KBM-7 (cell line): ENCODE results near the gene SLAMF6.

Source experiments
- DNase-seq: peaks from one replicate; pipeline ENCODE4 v3.0.0-alpha.2; 2015
- in situ Hi-C: fragments of 300-500 bp; cut with MboI; formaldehyde crosslinking; loops from 2 replicates; pipeline ENCODE4 v1.14.3; 2020; ENCODE audit warnings: low sequenced_read_pairs, low pct_unique_long_range_greater_than_20kb, mixed read lengths

SLAMF6 gene

DNA sequence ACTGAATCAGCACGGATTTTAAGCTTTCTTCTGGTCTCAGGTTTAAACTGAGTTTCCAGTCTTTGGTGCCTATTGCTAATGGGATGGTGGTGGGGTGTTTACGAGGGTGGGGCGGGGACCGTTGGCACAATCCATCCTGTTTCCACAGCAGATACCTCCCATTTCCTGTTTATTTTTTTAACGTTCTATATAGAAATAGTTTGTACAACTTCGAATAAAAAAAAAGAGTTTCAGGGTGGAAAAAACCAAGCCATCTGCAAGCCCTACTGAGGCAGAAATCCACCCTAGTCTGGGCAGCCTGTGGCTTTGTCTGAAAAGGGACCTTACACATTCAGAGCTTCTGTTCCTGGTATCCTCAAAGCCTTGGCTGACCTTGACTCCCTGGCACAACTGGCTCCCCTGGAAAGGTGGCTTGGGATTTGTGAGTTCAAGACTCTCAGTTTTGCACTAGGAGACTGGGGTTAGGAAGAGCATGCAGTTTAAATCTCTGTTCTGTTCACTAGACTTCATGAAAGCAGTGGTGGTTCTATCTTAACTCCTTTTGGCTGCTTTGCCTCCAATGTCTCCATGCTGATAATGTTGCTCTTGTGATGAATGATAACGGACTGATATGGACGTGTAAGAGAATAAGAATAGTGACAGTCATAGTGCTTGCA, 76.0 kb downstream of the SLAMF6 start:
- in situ Hi-C loops, result no loop called here
- DNase-seq, result no peak

DNA sequence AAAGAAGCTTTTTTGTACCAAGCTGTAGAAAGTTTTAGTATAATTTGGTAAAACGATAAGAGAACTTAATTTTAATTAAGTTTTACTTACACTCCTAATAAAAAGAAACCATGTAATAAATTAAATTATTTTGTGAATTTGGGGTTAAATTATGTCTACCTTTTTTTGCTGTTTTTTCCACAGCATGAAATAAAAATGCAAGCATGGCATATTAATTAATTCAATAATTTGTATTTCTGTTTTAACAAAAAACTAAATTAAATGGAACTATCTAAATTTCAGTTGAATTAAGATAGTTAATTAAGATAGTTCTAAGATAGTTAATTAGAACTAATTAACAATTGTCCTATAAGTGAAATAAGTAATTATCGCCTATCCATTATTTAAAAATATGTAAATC, 83.3 kb downstream of the SLAMF6 start:
- DNase-seq, result no peak
- in situ Hi-C loops, result no loop called here

- no peak for DNase-seq
- in situ Hi-C loops, result no loop called here
Observed at GRCh38 chr1:160438935-160439334, 84.1 kb downstream of the SLAMF6 start.

GRCh38 chr1:160438317-160438918, 84.6 kb downstream of the SLAMF6 start:
- no peak for DNase-seq
- in situ Hi-C loops, result no loop called here

GRCh38 chr1:160437432-160438316, 85.4 kb downstream of the SLAMF6 start:
- DNase-seq, result no peak
- in situ Hi-C loops, result no loop called here

DNA sequence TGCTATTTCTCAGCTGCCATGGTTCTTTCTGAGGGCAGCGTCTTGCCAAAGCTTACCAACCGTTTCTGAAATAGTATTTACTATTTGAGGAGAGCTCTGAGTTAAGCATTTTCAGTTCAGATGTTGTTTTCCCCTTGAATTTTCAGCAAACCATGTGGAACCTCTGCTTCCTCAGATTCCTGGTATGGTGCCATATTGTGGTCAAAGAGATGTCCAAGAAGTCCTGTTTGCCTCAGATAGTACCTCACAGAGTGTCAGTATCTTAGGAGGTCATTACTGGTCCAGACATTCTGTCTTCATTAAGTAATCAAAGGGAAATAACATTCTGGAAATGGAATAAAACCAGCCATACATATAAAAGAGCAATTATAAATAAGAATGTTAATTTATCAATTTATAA, 86.1 kb downstream of the SLAMF6 start:
- no peak for DNase-seq
- in situ Hi-C loops, result no loop called here
